Stimulated activated CD8-positive, alpha-beta memory T cell treated with anti-CD3 and anti-CD28 coated beads, Interleukin-15, amount 100 ng/mL, for 4 hours (primary cell): ENCODE results near the gene PSMD7.
"Not testable (repeated sequence)": the region's sequence is repeated elsewhere in the genome, so short reads cannot be mapped to it uniquely, and the experiment has no call there.

Source experiments
- DNase-seq, 2 donors: peaks; one replicate each; pipeline ENCODE4 v3.0.0-alpha.2; 2020; ENCODE audit warnings: low read depth in 2 of 2

The PSMD7 gene

DNA sequence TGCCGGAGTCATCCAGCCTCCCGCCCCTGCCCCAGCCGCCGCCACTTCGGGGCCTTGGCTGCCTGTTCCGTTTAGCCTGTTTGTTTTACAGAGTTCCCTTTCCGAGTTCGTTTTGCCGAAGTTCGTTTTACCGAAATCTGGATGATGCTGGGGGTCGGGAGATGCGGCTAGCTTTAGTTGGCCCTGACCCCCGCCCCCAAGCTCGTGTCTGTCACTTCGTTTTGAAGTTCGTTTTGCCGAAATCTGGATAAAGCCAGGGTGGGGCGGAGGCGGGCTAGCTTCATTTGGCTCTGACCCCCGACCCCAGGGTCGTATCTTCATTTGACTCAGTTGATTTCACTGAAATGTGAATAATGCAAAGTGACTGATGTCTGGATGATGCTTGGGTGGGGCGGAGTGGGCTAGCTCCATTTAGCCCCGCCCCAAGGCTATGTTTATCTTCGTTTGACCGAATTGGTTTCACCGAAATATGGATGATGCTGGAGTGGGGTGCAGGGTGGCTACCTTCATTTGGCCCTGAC lies 591 bp downstream of the PSMD7 start:
- no peak for DNase-seq

DNA sequence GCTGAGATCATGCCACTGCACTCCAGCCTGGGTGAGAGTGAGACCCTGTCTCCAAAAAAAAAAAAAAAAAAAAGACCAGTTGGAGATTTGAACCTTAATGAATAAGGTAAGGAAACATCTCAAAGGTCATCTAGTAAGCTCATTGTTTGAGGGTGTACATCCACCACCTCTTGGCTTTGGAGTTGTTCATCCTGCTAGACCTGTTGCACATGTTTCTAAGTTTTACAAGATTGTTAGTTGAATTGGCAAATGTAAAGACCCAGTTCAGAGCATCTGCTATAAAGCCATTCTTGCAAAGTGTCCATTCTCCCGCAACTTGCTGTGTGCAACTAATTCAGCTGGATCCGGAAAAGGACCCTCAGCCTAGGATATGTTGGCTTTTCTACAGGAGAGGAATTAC lies 1.5 kb downstream of the PSMD7 start:
- no peak for DNase-seq

GRCh38 chr16:74302341-74302740 lies 5.7 kb downstream of the PSMD7 start:
- DNase-seq = no peak

DNA sequence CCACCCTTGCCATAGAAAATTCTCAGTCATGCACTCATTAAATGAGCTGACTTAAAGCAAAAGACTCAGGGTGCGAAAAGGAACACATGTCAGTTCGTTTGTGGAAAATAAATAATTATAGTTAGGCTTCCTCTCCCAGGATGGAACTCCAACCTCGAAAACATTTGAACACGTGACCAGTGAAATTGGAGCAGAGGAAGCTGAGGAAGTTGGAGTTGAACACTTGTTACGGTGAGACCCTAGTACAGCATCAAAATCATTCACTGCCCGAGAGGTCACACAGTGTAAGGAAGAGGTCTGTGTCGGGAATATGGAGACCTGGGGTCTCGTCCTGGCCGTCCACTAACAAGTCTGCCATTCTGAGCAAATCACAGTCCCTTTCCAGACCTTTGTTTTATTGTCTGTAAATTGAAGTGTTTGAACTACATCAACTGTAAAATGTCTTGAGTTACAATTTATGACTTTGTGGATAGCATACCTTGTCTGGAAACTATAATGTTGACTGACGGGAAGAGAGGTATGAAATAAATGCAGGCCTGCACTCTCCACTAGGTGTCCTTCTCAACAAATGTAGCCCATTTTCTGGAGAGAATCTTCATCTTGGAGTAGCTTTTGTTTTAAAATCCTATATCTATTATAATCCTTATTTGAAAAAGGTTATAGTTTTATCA lies 7.7 kb downstream of the PSMD7 start:
- no peak for DNase-seq

DNA sequence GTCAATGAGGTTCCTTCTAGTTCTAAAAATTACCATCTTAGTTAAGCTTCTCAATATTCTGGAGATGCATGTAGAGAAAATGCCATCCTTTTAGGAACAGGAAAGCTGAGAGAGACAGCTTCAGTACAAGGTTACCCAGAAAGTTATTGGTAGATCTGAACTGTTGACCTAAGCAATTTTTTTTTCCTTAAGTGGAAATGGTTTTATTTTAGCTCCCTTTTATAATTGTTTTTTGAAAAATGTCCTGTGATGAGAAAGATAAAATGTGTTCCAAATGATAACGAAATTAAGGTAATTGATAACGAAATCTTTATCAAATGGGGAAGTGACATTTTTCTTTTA lies 8.2 kb downstream of the PSMD7 start:
- DNase-seq = no peak

DNA sequence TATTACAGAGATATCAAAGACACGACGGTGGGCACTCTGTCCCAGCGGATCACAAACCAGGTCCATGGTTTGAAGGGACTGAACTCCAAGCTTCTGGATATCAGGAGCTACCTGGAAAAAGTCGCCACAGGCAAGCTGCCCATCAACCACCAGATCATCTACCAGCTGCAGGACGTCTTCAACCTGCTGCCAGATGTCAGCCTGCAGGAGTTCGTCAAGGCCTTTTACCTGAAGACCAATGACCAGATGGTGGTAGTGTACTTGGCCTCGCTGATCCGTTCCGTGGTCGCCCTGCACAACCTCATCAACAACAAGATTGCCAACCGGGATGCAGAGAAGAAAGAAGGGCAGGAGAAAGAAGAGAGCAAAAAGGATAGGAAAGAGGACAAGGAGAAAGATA lies 8.7 kb downstream of the PSMD7 start:
- no peak for DNase-seq

DNA sequence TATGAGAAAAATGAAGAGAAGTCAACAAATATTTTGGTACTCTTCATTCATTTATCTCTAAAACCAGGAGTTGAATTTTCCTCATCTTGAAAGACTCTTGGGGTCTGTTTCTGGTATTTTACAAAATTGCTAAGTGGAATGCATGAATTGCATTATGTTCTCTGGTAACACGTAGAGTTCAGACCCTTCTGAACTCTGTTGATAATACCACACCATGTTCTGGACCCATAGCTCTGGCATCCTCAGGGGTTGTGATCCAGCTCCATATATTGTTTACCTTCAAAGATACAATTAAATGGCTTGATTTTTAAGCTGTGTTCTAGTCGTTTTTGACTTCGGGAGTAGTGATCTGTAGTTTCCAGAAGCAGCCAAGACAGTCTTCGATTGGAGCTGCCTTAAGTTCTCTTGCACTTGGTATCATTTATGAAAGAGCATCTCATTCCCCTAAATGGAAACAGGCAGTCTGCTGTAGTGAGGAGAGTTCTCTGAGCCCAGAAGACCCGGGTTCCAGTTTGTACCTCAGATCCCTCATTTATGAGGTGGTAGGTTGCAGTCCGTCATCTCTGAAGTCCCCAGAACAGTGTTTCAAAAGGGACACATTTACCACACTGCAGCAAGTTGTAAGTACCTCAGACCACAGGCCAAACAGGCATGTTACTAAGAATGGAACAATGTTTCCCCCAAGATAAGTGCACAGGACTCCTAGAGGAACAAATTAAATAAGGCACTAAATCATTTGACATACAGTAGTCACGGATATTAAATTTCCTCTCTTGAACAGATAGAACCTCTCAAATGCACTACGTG lies 9.6 kb downstream of the PSMD7 start:
- no peak for DNase-seq

- DNase-seq = no peak
Observed at GRCh38 chr16:74307383-74307782, 10.8 kb downstream of the PSMD7 start.

GRCh38 chr16:74309789-74310781 lies 13.5 kb downstream of the PSMD7 start:
- no peak for DNase-seq

DNA sequence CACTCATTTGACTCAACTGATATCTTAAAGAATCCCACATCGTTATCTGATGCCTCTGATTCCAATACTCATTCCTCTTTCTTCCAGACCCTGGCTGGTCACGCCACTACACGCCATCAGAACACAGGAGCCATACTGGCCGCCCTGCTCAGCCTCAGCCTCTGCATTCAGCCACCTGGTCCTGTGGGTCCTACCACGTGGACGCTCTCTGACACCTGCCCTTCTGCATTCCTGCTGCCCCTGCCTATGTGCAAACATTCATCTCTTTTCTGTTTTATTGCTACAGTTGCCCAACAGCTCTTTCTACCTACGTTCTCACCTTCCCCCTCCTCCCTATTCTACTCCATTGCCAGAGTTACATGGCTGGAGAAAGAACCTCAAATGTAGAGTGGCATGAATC lies 18.4 kb downstream of the PSMD7 start:
- no peak for DNase-seq

- DNase-seq = no peak
Observed at GRCh38 chr16:74320707-74321106, 24.1 kb downstream of the PSMD7 start.

DNA sequence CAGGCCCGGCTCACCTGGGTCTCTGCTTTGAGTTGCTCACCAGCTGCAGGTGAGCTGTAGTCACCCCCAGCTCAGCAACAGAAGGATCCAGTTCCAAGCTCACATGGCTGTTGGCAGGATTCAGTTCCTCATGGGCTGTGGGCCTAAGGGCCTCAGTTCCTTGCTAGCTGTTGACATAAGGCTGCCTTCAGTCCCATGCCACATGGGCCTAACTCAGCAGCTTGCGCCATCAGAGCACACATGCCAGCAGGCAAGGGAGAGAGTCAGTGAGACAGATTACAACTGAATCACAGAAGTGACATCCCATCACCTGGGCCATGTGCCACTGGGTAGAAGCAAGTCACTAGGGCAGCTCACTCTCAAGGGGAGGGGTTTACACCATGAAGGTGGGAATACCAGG lies 24.7 kb downstream of the PSMD7 start:
- DNase-seq = no peak

DNA sequence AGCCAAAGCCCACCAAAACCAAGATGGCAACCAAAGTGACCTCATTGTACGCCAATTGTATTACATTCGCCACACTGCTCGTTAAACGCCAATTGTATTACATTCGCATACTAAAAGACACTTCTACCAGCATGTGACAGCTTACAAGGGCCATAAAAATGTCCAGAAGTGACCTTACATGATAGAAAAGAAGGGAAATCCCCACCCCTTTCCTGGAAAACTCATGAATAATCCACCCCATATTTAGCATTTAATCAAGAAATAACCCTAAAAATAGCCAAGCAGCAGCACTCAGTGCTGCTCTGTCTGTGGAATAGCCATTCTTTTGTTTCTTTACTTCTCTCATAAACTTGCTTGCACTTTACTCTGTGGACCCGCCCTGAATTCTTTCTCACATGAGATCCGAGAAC lies 25.7 kb downstream of the PSMD7 start:
- no peak for DNase-seq

- DNase-seq = not testable (repeated sequence)
Observed at GRCh38 chr16:74324777-74325176, 28.2 kb downstream of the PSMD7 start.

GRCh38 chr16:74325641-74326040 lies 29.0 kb downstream of the PSMD7 start:
- DNase-seq = no peak

DNA sequence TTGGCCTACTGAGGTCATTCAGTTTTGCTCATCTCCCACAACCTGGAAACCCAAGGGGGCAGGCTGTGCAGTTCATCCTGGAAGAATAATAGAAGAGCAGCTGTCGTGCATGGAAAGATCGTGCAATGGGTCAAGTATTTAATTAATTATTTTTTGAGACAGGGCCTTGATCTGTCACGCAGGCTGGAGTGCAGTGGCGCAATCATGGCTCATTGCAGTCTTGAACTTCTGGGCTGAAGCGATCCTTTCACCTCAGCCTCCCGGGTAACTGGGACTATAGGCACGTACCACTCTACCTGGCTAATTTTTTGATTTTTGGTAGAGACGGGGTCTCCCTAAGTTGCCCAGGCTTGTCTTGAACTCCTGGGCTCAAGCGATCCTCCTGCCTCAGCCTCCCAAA lies 31.7 kb downstream of the PSMD7 start:
- not testable (repeated sequence) for DNase-seq

DNA sequence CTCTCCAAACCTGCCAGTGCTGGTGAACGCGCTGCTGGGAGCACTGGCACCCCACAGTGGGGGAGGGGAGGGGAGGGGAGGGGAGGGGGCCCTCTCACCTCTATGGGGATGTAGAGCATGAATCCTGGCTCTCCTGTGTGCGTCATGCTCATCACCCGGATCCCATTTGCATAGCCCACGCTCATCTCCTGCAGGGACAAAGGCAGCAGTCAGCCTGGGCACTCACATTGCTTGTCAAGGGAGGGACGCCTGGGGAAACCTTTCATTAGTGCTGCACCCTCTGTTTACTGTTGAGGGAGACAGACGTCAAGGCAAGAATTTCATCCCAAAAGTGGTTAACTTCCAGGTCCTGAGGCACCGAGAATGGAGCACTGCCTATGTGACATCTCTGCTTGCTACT lies 35.9 kb downstream of the PSMD7 start:
- not testable (repeated sequence) for DNase-seq

GRCh38 chr16:74337506-74337905 lies 40.9 kb downstream of the PSMD7 start:
- DNase-seq = not testable (repeated sequence)

DNA sequence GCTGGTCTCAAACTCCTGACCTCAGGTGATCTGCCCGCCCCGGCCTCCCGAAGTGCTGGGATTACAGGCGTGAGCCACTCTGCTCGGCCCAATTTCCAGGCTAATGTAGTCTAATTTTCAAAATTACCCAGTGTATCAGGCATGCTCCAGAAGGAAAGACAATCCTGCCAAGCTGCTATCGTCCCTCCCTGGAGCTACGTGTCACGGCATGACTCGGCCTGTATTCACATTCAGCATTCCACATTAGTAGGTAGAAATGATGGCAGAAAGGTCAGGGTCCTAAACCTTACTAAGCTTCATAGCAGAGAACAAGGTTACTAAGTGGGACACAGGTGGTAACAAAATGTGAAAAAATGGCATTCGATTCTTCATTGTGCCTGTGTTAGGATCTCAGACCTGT lies 42.6 kb downstream of the PSMD7 start:
- DNase-seq = not testable (repeated sequence)

GRCh38 chr16:74353038-74353437 lies 56.4 kb downstream of the PSMD7 start:
- not testable (repeated sequence) for DNase-seq
